ENCODE data around the gene HSPB2.

Gene HSPB2

GRCh38 chr11:111938687-111939160, 26.2 kb downstream of the HSPB2 start:
- DNase-seq (ENCODE audit: low read depth in 2 of 2), result no peak

GRCh38 chr11:111939836-111940604, 27.5 kb downstream of the HSPB2 start:
- no peak for DNase-seq (ENCODE audit: low read depth in 2 of 2)

- no peak for DNase-seq (ENCODE audit: low read depth in 2 of 2)
These were observed 29.4 kb downstream of the HSPB2 start for GRCh38 chr11:111941963-111942362.

- no peak for DNase-seq (ENCODE audit: low read depth in 2 of 2)
These were observed 30.3 kb downstream of the HSPB2 start for GRCh38 chr11:111942829-111943228.

GRCh38 chr11:111944139-111944538, 31.6 kb downstream of the HSPB2 start:
- DNase-seq (ENCODE audit: low read depth in 2 of 2), result no peak

GRCh38 chr11:111944651-111945051, 32.1 kb downstream of the HSPB2 start:
- no peak for DNase-seq (ENCODE audit: low read depth in 2 of 2)

GRCh38 chr11:111945198-111945597, 32.7 kb downstream of the HSPB2 start:
- no peak for DNase-seq (ENCODE audit: low read depth in 2 of 2)

- DNase-seq (ENCODE audit: low read depth in 2 of 2), result no peak
These were observed 34.0 kb downstream of the HSPB2 start for GRCh38 chr11:111946499-111946898.

- DNase-seq (ENCODE audit: low read depth in 2 of 2), result no peak
These were observed 34.6 kb downstream of the HSPB2 start for GRCh38 chr11:111947143-111947542.

GRCh38 chr11:111949519-111950426, 37.2 kb downstream of the HSPB2 start:
- no peak for DNase-seq (ENCODE audit: low read depth in 2 of 2)

- DNase-seq (ENCODE audit: low read depth in 2 of 2), result no peak
These were observed 39.0 kb downstream of the HSPB2 start for GRCh38 chr11:111951565-111951964.

- DNase-seq (ENCODE audit: low read depth in 2 of 2), result no peak
These were observed 41.6 kb downstream of the HSPB2 start for GRCh38 chr11:111954154-111954553.

- DNase-seq (ENCODE audit: low read depth in 2 of 2), result no peak
These were observed 45.3 kb downstream of the HSPB2 start for GRCh38 chr11:111957663-111958444.

- DNase-seq (ENCODE audit: low read depth in 2 of 2), result no peak
These were observed 48.4 kb downstream of the HSPB2 start for GRCh38 chr11:111960916-111961315.

GRCh38 chr11:111961389-111962300, 49.1 kb downstream of the HSPB2 start:
- no peak for DNase-seq (ENCODE audit: low read depth in 2 of 2)

Measured in stimulated activated CD4-positive, alpha-beta T cell treated with anti-CD3 and anti-CD28 coated beads, Interleukin-1b, Interleukin-23, amount 100 ng/mL, for 1 hour (primary cell).